Measurements from ENCODE around the gene FADS6. TPM values are rescaled to one million over a fixed set of nuclear protein-coding genes. Genes with fewer than 3 reads are reported as not detected.

FADS6 gene
- total RNA-seq, 1 experiment from 2014 or later: not detected

- H2AFZ ChIP-seq (ENCODE audit: low read length): no peak overlapping the region
- no peaks in the 10 kb centered on the region for H3F3A ChIP-seq (ENCODE audit: low read length, unreplicated experiment)
- H3K9ac ChIP-seq (ENCODE audit: low read length): no peak overlapping the region
- no peaks in the 10 kb centered on the region for H3K27me3 ChIP-seq (ENCODE audit: low read length)
- no peaks in the 10 kb centered on the region for H4K20me1 ChIP-seq (ENCODE audit: low read length)
- no peak overlapping the region for H3K4me3 ChIP-seq (ENCODE audit: low read length)
- no peak overlapping the region for H3K27ac ChIP-seq (ENCODE audit: low read length)
- H3K79me2 ChIP-seq (ENCODE audit: low read length): 0 out of 2 replicates have a peak, but pooled peaks cover 3% of the 10 kb centered on the region
- no peak overlapping the region for H3K4me2 ChIP-seq (ENCODE audit: low read length)
- TF ChIP-seq CTCF (conservative IDR thresholded peaks at IDR 0.05; ENCODE audit: low read depth, low read length): no peak
- no peak for TF ChIP-seq EZH2phosphoT487 (IDR thresholded peaks at IDR 0.05; ENCODE audit: borderline replicate concordance, low read length)
- TF ChIP-seq EZH2 (IDR thresholded peaks at IDR 0.05; ENCODE audit: low read length, unreplicated experiment): no peak
- BruUV-seq (replicated peaks): no TSS peak
- no peaks in the 10 kb centered on the region for H3K36me3 ChIP-seq (ENCODE audit: low read depth, low read length)
- CTCF ChIA-PET: no interaction called here
- POLR2A ChIA-PET (ENCODE audit: unreplicated experiment): no interaction called here
- intact Hi-C loops (cut with micrococcal nuclease): loop anchor here (5.0 kb wide), 1 partner anchor 212 kb away; no protein-coding TSS in a partner anchor
- ATAC-seq: no peak
- no peak for DNase-seq
- peaks cover 14% of the 10 kb centered on the region for H3K4me1 ChIP-seq (ENCODE audit: insufficient read depth, low read length)
- H3K9me3 ChIP-seq (ENCODE audit: low read length): no peaks in the 10 kb centered on the region
- H3K9me2 ChIP-seq (replicated peaks; ENCODE audit: low read length): no peaks in the 10 kb centered on the region
Measured at GRCh38 chr17:74868908-74869255, 24.6 kb downstream of the FADS6 start.

- 0 out of 2 replicates have a peak, but pooled peaks cover 3% of the 10 kb centered on the region for H3K79me2 ChIP-seq (ENCODE audit: low read length)
- no peaks in the 10 kb centered on the region for H3K36me3 ChIP-seq (ENCODE audit: low read depth, low read length)
- no peak overlapping the region for H3K4me2 ChIP-seq (ENCODE audit: low read length)
- intact Hi-C loops (cut with micrococcal nuclease): loop anchor here (5.0 kb wide), 1 partner anchor 211 kb away; no protein-coding TSS in a partner anchor
- H4K20me1 ChIP-seq (ENCODE audit: low read length): no peaks in the 10 kb centered on the region
- H3K9me2 ChIP-seq (replicated peaks; ENCODE audit: low read length): no peaks in the 10 kb centered on the region
- DNase-seq: no peak
- no peaks in the 10 kb centered on the region for H3K9me3 ChIP-seq (ENCODE audit: low read length)
- TF ChIP-seq EZH2 (IDR thresholded peaks at IDR 0.05; ENCODE audit: low read length, unreplicated experiment) (no peak), EZH2phosphoT487 (IDR thresholded peaks at IDR 0.05; ENCODE audit: borderline replicate concordance, low read length) (no peak), CTCF (conservative IDR thresholded peaks at IDR 0.05; ENCODE audit: low read depth, low read length) (no peak)
- no peaks in the 10 kb centered on the region for H3K27me3 ChIP-seq (ENCODE audit: low read length)
- no peaks in the 10 kb centered on the region for H3F3A ChIP-seq (ENCODE audit: low read length, unreplicated experiment)
- H3K27ac ChIP-seq (ENCODE audit: low read length): no peak overlapping the region
- H3K9ac ChIP-seq (ENCODE audit: low read length): no peak overlapping the region
- ChIA-PET CTCF (no interaction called here), POLR2A (ENCODE audit: unreplicated experiment) (no interaction called here)
- ATAC-seq: no peak
- no peak overlapping the region for H3K4me3 ChIP-seq (ENCODE audit: low read length)
- no peak overlapping the region for H2AFZ ChIP-seq (ENCODE audit: low read length)
- BruUV-seq (replicated peaks): no TSS peak
- peaks cover 10% of the 10 kb centered on the region for H3K4me1 ChIP-seq (ENCODE audit: insufficient read depth, low read length)
Measured at GRCh38 chr17:74868251-74868907, 25.1 kb downstream of the FADS6 start.

DNA sequence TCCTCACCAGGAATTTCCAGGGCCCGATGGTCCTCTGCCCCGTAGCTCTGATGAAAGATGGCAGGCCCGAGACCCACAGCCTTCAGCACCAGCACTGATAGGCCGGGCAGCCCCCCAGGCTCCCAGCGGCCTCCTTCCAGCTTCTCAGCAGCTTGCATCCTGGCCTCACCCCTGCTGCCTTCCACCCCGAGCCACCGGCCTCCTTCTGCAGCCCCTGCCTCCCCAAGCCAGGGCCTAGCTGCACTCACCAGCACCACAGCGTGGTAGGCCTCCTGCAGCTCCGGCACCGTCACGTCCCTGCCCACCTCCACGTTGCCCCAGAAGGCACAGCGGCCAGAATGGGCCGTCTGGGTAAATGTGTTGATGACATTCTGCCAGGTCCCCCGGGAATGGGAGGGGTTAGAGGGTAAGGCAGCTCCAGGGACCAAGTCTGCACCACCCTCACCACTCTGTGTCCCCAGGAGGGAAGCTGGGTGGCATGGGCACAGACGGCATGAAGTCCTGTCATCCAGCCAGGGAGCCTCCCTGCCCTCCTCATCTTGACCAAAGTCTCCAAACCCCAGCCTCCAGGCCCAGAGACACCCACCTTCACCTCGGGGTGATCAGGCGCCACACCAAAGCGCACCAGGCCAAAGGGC, 27.1 kb downstream of the FADS6 start:
- no peak for TF ChIP-seq CTCF (conservative IDR thresholded peaks at IDR 0.05; ENCODE audit: low read depth, low read length)
- TF ChIP-seq EZH2phosphoT487 (IDR thresholded peaks at IDR 0.05; ENCODE audit: borderline replicate concordance, low read length): no peak
- no peak for TF ChIP-seq EZH2 (IDR thresholded peaks at IDR 0.05; ENCODE audit: low read length, unreplicated experiment)
- CTCF ChIA-PET: interaction anchor here (0.9 kb wide), 1 partner anchor 335 kb away, joined by 3 read pairs; no protein-coding TSS in a partner anchor
- no TSS peak for BruUV-seq (replicated peaks)
- H3K4me1 ChIP-seq (ENCODE audit: insufficient read depth, low read length): no peaks in the 10 kb centered on the region
- peaks cover 9% of the 10 kb centered on the region for H3K27me3 ChIP-seq (ENCODE audit: low read length)
- no peaks in the 10 kb centered on the region for H3K36me3 ChIP-seq (ENCODE audit: low read depth, low read length)
- no peak overlapping the region for H3K4me3 ChIP-seq (ENCODE audit: low read length)
- no peaks in the 10 kb centered on the region for H3K9me3 ChIP-seq (ENCODE audit: low read length)
- H2AFZ ChIP-seq (ENCODE audit: low read length): no peak overlapping the region
- H3K4me2 ChIP-seq (ENCODE audit: low read length): no peak overlapping the region
- intact Hi-C loops (cut with micrococcal nuclease): loop anchor here (5.0 kb wide), 1 partner anchor 209 kb away; no protein-coding TSS in a partner anchor
- H3K79me2 ChIP-seq (ENCODE audit: low read length): no peaks in the 10 kb centered on the region
- POLR2A ChIA-PET (ENCODE audit: unreplicated experiment): no interaction called here
- DNase-seq: no peak
- H3F3A ChIP-seq (ENCODE audit: low read length, unreplicated experiment): no peaks in the 10 kb centered on the region
- H4K20me1 ChIP-seq (ENCODE audit: low read length): no peaks in the 10 kb centered on the region
- H3K9me2 ChIP-seq (replicated peaks; ENCODE audit: low read length): no peaks in the 10 kb centered on the region
- H3K9ac ChIP-seq (ENCODE audit: low read length): no peak overlapping the region
- no peak overlapping the region for H3K27ac ChIP-seq (ENCODE audit: low read length)
- ATAC-seq: no peak

Measured in PC-3 (cell line).